GOT3 (cell line): ENCODE results near the gene RBBP7.

Experiments used
- DNase-seq: peaks from one replicate; lab custom pipeline; 2025; ENCODE audit warnings: mixed read lengths; lab: John Stamatoyannopoulos, UW

RBBP7 gene

GRCh38 chrX:16826207-16826606, 44.0 kb downstream of the RBBP7 start:
- DNase-seq = no peak

GRCh38 chrX:16825264-16826035, 44.7 kb downstream of the RBBP7 start:
- DNase-seq = no peak

GRCh38 chrX:16822723-16823122, 47.4 kb downstream of the RBBP7 start:
- no peak for DNase-seq

- no peak for DNase-seq
Observed at GRCh38 chrX:16819634-16820033, 50.5 kb downstream of the RBBP7 start.

- DNase-seq = no peak
Observed at GRCh38 chrX:16814597-16814996, 55.6 kb downstream of the RBBP7 start.

- no peak for DNase-seq
Observed at GRCh38 chrX:16807976-16808542, 62.1 kb downstream of the RBBP7 start.

GRCh38 chrX:16807548-16807947, 62.6 kb downstream of the RBBP7 start:
- DNase-seq = no peak

- DNase-seq = no peak
Observed at GRCh38 chrX:16804923-16805464, 65.2 kb downstream of the RBBP7 start.

GRCh38 chrX:16797841-16798240, 72.3 kb downstream of the RBBP7 start:
- DNase-seq = no peak

GRCh38 chrX:16797358-16797757, 72.8 kb downstream of the RBBP7 start:
- no peak for DNase-seq

- DNase-seq = no peak
Observed at GRCh38 chrX:16796298-16796697, 73.9 kb downstream of the RBBP7 start.
